Sigmoid colon (tissue), 4 donors: ENCODE measurements around the gene TANGO6.

Source experiments
- CTCF ChIP-seq, 4 experiments: fragments of 450-650 bp in 3 of 4; fragments of 200-600 bp in 1 of 4; IDR thresholded peaks; one replicate each; pipeline ENCODE4 v1.5.1; 2016 to 2019; ENCODE audit warnings: antibody characterized with exemption in 4 of 4, mild to moderate bottlenecking in 3 of 4, moderate library complexity in 2 of 4
- EP300 ChIP-seq, 4 donors: sonication (generic); formaldehyde crosslinking; IDR thresholded peaks; one replicate each; pipeline ENCODE4 v1.6.1; 2017; ENCODE audit warnings: antibody characterized with exemption in 4 of 4
- POLR2A ChIP-seq, 2 donors: fragments of 450-650 bp; IDR thresholded peaks; one replicate each; pipeline ENCODE4 v1.6.1; 2016; ENCODE audit warnings: antibody characterized with exemption in 2 of 2, mild to moderate bottlenecking in 2 of 2, moderate library complexity in 2 of 2
- POLR2AphosphoS5 ChIP-seq, 4 donors: sonication (generic); formaldehyde crosslinking; IDR thresholded peaks; one replicate each; pipeline ENCODE4 v1.6.1; 2017; ENCODE audit warnings: antibody characterized with exemption in 4 of 4

DNA sequence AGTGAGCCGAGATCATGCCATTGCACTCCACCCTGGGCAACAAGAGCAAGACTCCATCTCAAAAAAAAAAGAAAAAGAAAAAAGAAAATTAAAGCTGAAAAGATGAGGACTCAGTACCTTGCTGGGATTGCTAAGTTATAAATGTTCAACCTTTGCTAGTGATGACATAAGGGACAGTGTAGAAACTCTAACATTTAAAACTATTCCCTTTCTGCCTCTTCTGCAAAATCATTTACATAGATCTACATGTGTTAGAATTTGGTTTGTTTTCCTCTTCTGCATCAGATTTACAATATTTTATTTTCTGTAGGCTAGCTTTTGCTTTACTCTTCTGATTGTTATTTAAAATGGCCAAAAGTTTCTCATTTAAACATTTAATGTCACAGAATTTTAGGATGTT is 212.6 kb downstream of the TANGO6 start:
- TF ChIP-seq POLR2AphosphoS5 (IDR thresholded peaks at IDR 0.05) (no peak), CTCF (IDR thresholded peaks at IDR 0.05) (no peak), EP300 (IDR thresholded peaks at IDR 0.05) (no peak), POLR2A (IDR thresholded peaks at IDR 0.05) (no peak)
